Neural cell (in vitro differentiated cells): Measurements from ENCODE around the gene TEX14. TPM values are rescaled to one million over a fixed set of nuclear protein-coding genes. Genes with fewer than 3 reads are reported as not detected.

Experiments
- H2AFZ ChIP-seq: fragments of 200-600, 300-800 bp; sonication (generic), shearing (Covaris generic); 2 replicates; pipeline ENCODE4 v1.6.0; 2014; ENCODE audit warnings: low read depth, mild to moderate bottlenecking, antibody characterized with exemption, low read length, moderate library complexity
- H3F3A ChIP-seq: fragments of 200-600 bp; shearing (Covaris generic); 2 replicates; pipeline ENCODE4 v1.6.1; 2016; ENCODE audit warnings: mild to moderate bottlenecking, moderate library complexity, mixed read lengths, antibody characterized with exemption, low read length; ENCODE audit not compliant: insufficient read depth, poor library complexity, severe bottlenecking
- H3K27ac ChIP-seq: fragments of 200-600, 300-800 bp; sonication (generic), shearing (Covaris generic); 2 replicates; pipeline ENCODE4 v1.5.1; 2014; ENCODE audit warnings: mild to moderate bottlenecking, low read length, moderate library complexity
- H3K27me3 ChIP-seq: fragments of 300-800, 200-600 bp; sonication (generic), shearing (Covaris generic); 2 replicates; pipeline ENCODE4 v1.6.0; 2014; ENCODE audit warnings: mild to moderate bottlenecking, low read depth, low read length, moderate library complexity; ENCODE audit not compliant: insufficient read depth
- H3K36me3 ChIP-seq: fragments of 300-800, 200-600 bp; sonication (generic), shearing (Covaris generic); 2 replicates; pipeline ENCODE4 v1.5.1; 2014; ENCODE audit warnings: mild to moderate bottlenecking, antibody characterized with exemption, low read length, moderate library complexity; ENCODE audit not compliant: insufficient read depth
- H3K4me2 ChIP-seq: fragments of 300-800, 200-600 bp; sonication (generic), shearing (Covaris generic); 2 replicates; pipeline ENCODE4 v1.6.0; 2014; ENCODE audit warnings: mild to moderate bottlenecking, low read length
- H3K4me3 ChIP-seq: fragments of 300-800, 200-600 bp; sonication (generic), shearing (Covaris generic); 2 replicates; pipeline ENCODE4 v1.5.1; 2014; ENCODE audit warnings: mild to moderate bottlenecking, low read length, moderate library complexity
- H3K79me2 ChIP-seq: fragments of 200-600 bp; shearing (Covaris generic); replicated peaks from 2 replicates; pipeline ENCODE4 v1.6.0; 2014; ENCODE audit warnings: mild to moderate bottlenecking, low read length, moderate library complexity; ENCODE audit not compliant: insufficient read depth
- H3K9ac ChIP-seq: fragments of 300-800, 200-600 bp; sonication (generic), shearing (Covaris generic); 2 replicates; pipeline ENCODE4 v1.6.1; 2016; ENCODE audit warnings: mild to moderate bottlenecking, low read length, mixed read lengths
- H3K9me2 ChIP-seq: fragments of 200-600 bp; shearing (Covaris generic); 2 replicates; pipeline ENCODE4 v1.6.1; 2016; ENCODE audit warnings: mild to moderate bottlenecking, low read length, mixed read lengths; ENCODE audit not compliant: insufficient read depth
- H3K9me3 ChIP-seq: fragments of 200-600, 300-800 bp; sonication (generic), shearing (Covaris generic); 2 replicates; pipeline ENCODE4 v1.6.1; 2016; ENCODE audit warnings: mild to moderate bottlenecking, mixed run types, low read length, moderate library complexity, mixed read lengths
- H4K20me1 ChIP-seq: fragments of 200-600 bp; shearing (Covaris generic); 2 replicates; pipeline ENCODE4 v1.6.1; 2016; ENCODE audit warnings: mild to moderate bottlenecking, mixed run types; ENCODE audit not compliant: insufficient read depth
- EP300 ChIP-seq: fragments of 450-650 bp; conservative IDR thresholded peaks from 2 replicates; pipeline ENCODE4 v1.6.1; 2014; ENCODE audit warnings: antibody characterized with exemption, mild to moderate bottlenecking, moderate library complexity; ENCODE audit not compliant: poor library complexity, severe bottlenecking
- EZH2 ChIP-seq: fragments of 200-600, 300-800 bp; shearing (Covaris generic), sonication (generic); IDR thresholded peaks from 2 replicates; pipeline ENCODE4 v1.6.1; 2014; ENCODE audit warnings: antibody characterized with exemption, low read length, borderline replicate concordance, mild to moderate bottlenecking; ENCODE audit not compliant: insufficient read depth, poor library complexity, severe bottlenecking
- MXI1 ChIP-seq: fragments of 450-650 bp; conservative IDR thresholded peaks from 2 replicates; pipeline ENCODE4 v1.6.1; 2014; ENCODE audit warnings: antibody characterized with exemption, mild to moderate bottlenecking; ENCODE audit not compliant: poor library complexity, severe bottlenecking
- POLR2AphosphoS5 ChIP-seq: IDR thresholded peaks from 2 replicates; pipeline ENCODE4 v1.6.1; 2012
- RAD21 ChIP-seq: fragments of 450-650 bp; conservative IDR thresholded peaks from 2 replicates; pipeline ENCODE4 v1.6.1; 2014; ENCODE audit warnings: antibody characterized with exemption, mild to moderate bottlenecking, moderate library complexity
- SMC3 ChIP-seq: fragments of 450-650 bp; conservative IDR thresholded peaks from 2 replicates; pipeline ENCODE4 v1.6.1; 2014; ENCODE audit warnings: antibody characterized with exemption, mild to moderate bottlenecking, moderate library complexity; ENCODE audit not compliant: poor library complexity
- TAF1 ChIP-seq: IDR thresholded peaks from 2 replicates; pipeline ENCODE4 v1.6.1; 2012; ENCODE audit warnings: low read depth
- polyA plus RNA-seq: library from polyadenylated mRNA; depleted of rRNA; stranded (reverse); fragments of >200 nt; gene quantifications from 2 replicates; pipeline ENCODE4 v1.2.3, GENCODE V29; 2014
- TF ChIP-seq, protein P1 (sequence below): fragments of 450-650 bp; IDR thresholded peaks from 2 replicates; pipeline ENCODE4 v1.5.1; 2014; ENCODE audit warnings: antibody characterized with exemption, mild to moderate bottlenecking, moderate library complexity; ENCODE audit not compliant: poor library complexity, severe bottlenecking
- TF ChIP-seq, protein P2 (sequence below): IDR thresholded peaks from 2 replicates; pipeline ENCODE4 v1.6.1; 2012; ENCODE audit warnings: borderline replicate concordance

Gene TEX14
- polyA plus RNA-seq, 1 donor from 2014 or later, result 1.4 TPM

DNA sequence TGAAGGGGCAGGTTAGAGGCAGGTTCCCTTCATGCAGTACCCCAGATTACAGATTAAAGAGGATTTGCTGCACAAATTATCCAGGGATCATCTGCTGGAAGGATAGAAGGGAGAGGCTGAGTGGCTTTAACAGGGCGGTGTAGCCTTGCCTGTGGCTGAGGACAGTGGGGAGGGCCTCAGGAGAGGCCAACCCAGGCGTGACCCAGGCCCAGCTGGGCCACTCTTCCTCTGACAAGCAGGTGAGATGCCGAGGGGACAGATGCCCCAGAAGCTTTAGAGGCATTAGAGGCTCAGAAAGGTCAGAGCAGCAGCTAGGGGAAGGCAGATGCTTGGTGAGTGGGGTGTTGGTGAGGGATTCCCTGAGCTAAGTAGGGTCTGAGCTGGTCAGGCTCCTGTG is 159.3 kb downstream of the TEX14 start:
- Histone ChIP-seq H3K9me3 (no peaks in the 10 kb centered on the region), H3K36me3 (no peaks in the 10 kb centered on the region), H3K9me2 (no peaks in the 10 kb centered on the region), H3K79me2 (no peaks in the 10 kb centered on the region), H3K4me2 (peak overlapping the region; percentile 70), H3F3A (no peaks in the 10 kb centered on the region), H3K27me3 (peaks cover 16% of the 10 kb centered on the region), H2AFZ (no peak overlapping the region), H4K20me1 (no peaks in the 10 kb centered on the region), H3K27ac (no peak overlapping the region), H3K9ac (no peak overlapping the region), H3K4me3 (peak overlapping the region; percentile 73)
- no peak for TF ChIP-seq POLR2AphosphoS5
- TF ChIP-seq MXI1, result no peak
- TF ChIP-seq, protein P1, sequence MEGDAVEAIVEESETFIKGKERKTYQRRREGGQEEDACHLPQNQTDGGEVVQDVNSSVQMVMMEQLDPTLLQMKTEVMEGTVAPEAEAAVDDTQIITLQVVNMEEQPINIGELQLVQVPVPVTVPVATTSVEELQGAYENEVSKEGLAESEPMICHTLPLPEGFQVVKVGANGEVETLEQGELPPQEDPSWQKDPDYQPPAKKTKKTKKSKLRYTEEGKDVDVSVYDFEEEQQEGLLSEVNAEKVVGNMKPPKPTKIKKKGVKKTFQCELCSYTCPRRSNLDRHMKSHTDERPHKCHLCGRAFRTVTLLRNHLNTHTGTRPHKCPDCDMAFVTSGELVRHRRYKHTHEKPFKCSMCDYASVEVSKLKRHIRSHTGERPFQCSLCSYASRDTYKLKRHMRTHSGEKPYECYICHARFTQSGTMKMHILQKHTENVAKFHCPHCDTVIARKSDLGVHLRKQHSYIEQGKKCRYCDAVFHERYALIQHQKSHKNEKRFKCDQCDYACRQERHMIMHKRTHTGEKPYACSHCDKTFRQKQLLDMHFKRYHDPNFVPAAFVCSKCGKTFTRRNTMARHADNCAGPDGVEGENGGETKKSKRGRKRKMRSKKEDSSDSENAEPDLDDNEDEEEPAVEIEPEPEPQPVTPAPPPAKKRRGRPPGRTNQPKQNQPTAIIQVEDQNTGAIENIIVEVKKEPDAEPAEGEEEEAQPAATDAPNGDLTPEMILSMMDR, result no peak
- no peak for TF ChIP-seq SMC3
- TF ChIP-seq EZH2, result no peak
- no peak for TF ChIP-seq TAF1
- no peak for TF ChIP-seq EP300
- TF ChIP-seq, protein P2, sequence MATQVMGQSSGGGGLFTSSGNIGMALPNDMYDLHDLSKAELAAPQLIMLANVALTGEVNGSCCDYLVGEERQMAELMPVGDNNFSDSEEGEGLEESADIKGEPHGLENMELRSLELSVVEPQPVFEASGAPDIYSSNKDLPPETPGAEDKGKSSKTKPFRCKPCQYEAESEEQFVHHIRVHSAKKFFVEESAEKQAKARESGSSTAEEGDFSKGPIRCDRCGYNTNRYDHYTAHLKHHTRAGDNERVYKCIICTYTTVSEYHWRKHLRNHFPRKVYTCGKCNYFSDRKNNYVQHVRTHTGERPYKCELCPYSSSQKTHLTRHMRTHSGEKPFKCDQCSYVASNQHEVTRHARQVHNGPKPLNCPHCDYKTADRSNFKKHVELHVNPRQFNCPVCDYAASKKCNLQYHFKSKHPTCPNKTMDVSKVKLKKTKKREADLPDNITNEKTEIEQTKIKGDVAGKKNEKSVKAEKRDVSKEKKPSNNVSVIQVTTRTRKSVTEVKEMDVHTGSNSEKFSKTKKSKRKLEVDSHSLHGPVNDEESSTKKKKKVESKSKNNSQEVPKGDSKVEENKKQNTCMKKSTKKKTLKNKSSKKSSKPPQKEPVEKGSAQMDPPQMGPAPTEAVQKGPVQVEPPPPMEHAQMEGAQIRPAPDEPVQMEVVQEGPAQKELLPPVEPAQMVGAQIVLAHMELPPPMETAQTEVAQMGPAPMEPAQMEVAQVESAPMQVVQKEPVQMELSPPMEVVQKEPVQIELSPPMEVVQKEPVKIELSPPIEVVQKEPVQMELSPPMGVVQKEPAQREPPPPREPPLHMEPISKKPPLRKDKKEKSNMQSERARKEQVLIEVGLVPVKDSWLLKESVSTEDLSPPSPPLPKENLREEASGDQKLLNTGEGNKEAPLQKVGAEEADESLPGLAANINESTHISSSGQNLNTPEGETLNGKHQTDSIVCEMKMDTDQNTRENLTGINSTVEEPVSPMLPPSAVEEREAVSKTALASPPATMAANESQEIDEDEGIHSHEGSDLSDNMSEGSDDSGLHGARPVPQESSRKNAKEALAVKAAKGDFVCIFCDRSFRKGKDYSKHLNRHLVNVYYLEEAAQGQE, result no peak
- no peak for TF ChIP-seq RAD21

DNA sequence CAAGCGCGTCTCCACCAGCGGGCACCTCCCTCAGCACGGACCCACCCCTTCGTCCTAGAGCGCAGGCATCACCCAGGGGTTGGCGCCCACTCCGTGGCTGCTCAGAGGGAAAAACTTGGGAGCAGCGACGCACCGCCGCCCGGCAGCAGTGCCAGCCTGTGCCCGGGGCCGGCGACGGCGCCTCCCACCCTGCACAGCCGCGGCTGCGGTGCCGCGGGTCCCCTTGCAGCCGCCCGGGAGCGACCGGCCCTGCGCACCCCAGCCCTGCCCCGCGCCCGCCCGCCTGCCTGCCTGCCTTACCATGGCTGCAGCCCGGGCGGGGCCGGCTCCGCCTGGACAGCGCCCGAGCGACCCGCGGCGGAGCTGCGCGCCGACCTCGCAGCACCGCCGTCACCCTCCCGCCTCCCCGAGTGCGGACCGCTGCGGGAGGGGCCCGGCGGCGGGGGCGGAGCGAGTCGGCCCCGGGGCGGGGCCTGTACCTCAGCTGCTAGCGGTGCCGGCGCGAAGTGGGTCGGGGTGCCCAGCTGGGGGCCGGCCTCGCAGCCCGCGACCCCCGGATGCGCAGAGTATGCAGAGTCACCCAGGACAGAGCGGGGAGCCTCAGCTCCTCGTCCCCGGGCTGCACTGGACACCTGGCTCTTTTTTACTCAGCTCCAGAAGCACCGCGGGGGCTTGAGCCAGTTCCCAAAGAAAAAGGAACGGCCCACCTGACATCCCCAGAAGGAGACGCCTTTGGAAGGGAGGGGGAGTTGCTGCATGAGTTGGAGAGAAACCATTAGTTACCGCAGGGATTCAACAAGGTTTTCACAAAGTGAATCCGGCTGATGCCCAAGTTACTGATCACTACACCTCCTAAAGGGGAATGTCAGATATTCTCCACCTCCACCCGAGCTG is 159.9 kb downstream of the TEX14 start:
- Histone ChIP-seq H3K27ac (no peak overlapping the region), H3K9me2 (no peaks in the 10 kb centered on the region), H3K79me2 (no peaks in the 10 kb centered on the region), H3K9ac (peak overlapping the region; percentile 57), H4K20me1 (no peaks in the 10 kb centered on the region), H3K9me3 (no peaks in the 10 kb centered on the region), H3F3A (no peaks in the 10 kb centered on the region), H2AFZ (no peak overlapping the region), H3K27me3 (peaks cover 16% of the 10 kb centered on the region), H3K4me3 (peak overlapping the region; percentile 73), H3K36me3 (no peaks in the 10 kb centered on the region), H3K4me2 (peak overlapping the region; percentile 70)
- TF ChIP-seq SMC3, result no peak
- no peak for TF ChIP-seq RAD21
- peak; percentile 14 for TF ChIP-seq POLR2AphosphoS5
- TF ChIP-seq, protein P1, result no peak
- TF ChIP-seq, protein P2, result no peak
- no peak for TF ChIP-seq TAF1
